ENCODE data around the gene MEX3D.

MEX3D gene

GRCh38 chr19:1585243-1585580 is 17.1 kb upstream of the MEX3D start:
- DNase-seq (ENCODE audit: insufficient read length, low spot score): no peak
- FAIRE-seq: no peak
- TF ChIP-seq POLR2AphosphoS5 (IDR thresholded peaks at IDR 0.05; ENCODE audit: low read depth, low read length) (no peak), POU2F2 (IDR thresholded peaks at IDR 0.05; ENCODE audit: low read depth, low read length) (no peak), PAX5 (IDR thresholded peaks at IDR 0.05; ENCODE audit: insufficient read depth, low read length, severe bottlenecking) (no peak)

GRCh38 chr19:1584500-1585242 is 16.5 kb upstream of the MEX3D start:
- no peak for FAIRE-seq
- DNase-seq (ENCODE audit: insufficient read length, low spot score): no peak
- TF ChIP-seq POLR2AphosphoS5 (IDR thresholded peaks at IDR 0.05; ENCODE audit: low read depth, low read length) (no peak), POLR2A (IDR thresholded peaks at IDR 0.05; ENCODE audit: low read depth, low read length) (no peak), SPI1 (IDR thresholded peaks at IDR 0.05; ENCODE audit: low read depth, low read length) (no peak), PAX5 (IDR thresholded peaks at IDR 0.05; ENCODE audit: insufficient read depth, low read length, severe bottlenecking) (no peak), TAF1 (IDR thresholded peaks at IDR 0.05; ENCODE audit: low read depth, low read length) (no peak), POU2F2 (IDR thresholded peaks at IDR 0.05; ENCODE audit: low read depth, low read length) (no peak)

GRCh38 chr19:1582201-1582600 is 14.1 kb upstream of the MEX3D start:
- TF ChIP-seq POU2F2 (IDR thresholded peaks at IDR 0.05; ENCODE audit: low read depth, low read length): no peak
- TF ChIP-seq POLR2AphosphoS5 (IDR thresholded peaks at IDR 0.05; ENCODE audit: low read depth, low read length): no peak
- no peak for TF ChIP-seq SPI1 (IDR thresholded peaks at IDR 0.05; ENCODE audit: low read depth, low read length)
- no peak for TF ChIP-seq POLR2A (IDR thresholded peaks at IDR 0.05; ENCODE audit: low read depth, low read length)
- no peak for TF ChIP-seq TAF1 (IDR thresholded peaks at IDR 0.05; ENCODE audit: low read depth, low read length)
- no peak for TF ChIP-seq PAX5 (IDR thresholded peaks at IDR 0.05; ENCODE audit: insufficient read depth, low read length, severe bottlenecking)
- FAIRE-seq (no peak), DNase-seq (ENCODE audit: insufficient read length, low spot score) (no peak)

GRCh38 chr19:1580957-1581356 is 12.8 kb upstream of the MEX3D start:
- FAIRE-seq (no peak), DNase-seq (ENCODE audit: insufficient read length, low spot score) (no peak)
- no peak for TF ChIP-seq POLR2A (IDR thresholded peaks at IDR 0.05; ENCODE audit: low read depth, low read length)
- no peak for TF ChIP-seq PAX5 (IDR thresholded peaks at IDR 0.05; ENCODE audit: insufficient read depth, low read length, severe bottlenecking)
- TF ChIP-seq TAF1 (IDR thresholded peaks at IDR 0.05; ENCODE audit: low read depth, low read length): no peak

GRCh38 chr19:1580382-1580781 is 12.3 kb upstream of the MEX3D start:
- no peak for DNase-seq (ENCODE audit: insufficient read length, low spot score)
- no peak for TF ChIP-seq POU2F2 (IDR thresholded peaks at IDR 0.05; ENCODE audit: low read depth, low read length)
- no peak for TF ChIP-seq PAX5 (IDR thresholded peaks at IDR 0.05; ENCODE audit: insufficient read depth, low read length, severe bottlenecking)
- no peak for TF ChIP-seq POLR2AphosphoS5 (IDR thresholded peaks at IDR 0.05; ENCODE audit: low read depth, low read length)
- TF ChIP-seq POLR2A (IDR thresholded peaks at IDR 0.05; ENCODE audit: low read depth, low read length): no peak
- no peak for TF ChIP-seq TAF1 (IDR thresholded peaks at IDR 0.05; ENCODE audit: low read depth, low read length)
- TF ChIP-seq SPI1 (IDR thresholded peaks at IDR 0.05; ENCODE audit: low read depth, low read length): no peak
- FAIRE-seq: no peak

DNA sequence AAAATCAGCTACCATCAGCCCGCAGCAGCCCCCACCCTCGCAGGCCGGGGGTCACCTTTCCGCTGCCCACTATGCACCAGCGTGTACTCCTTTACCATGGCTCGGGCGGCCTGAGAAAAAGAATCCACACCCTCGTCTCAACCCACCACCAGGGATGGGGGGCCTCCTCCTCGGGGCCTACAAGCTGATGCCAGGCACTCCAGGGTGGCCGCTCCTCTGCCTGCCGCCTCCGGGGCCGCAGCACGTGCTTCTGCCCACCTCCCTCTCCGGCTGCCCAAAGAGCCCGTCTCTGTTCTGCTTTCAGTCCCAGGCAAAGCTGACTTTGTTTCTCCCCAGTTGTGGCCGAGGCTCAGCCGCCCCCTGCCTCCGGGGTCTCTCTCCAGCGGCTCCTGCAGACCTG is 11.1 kb upstream of the MEX3D start:
- no peak for FAIRE-seq
- no peak for DNase-seq (ENCODE audit: insufficient read length, low spot score)
- TF ChIP-seq POU2F2 (IDR thresholded peaks at IDR 0.05; ENCODE audit: low read depth, low read length): no peak
- no peak for TF ChIP-seq PAX5 (IDR thresholded peaks at IDR 0.05; ENCODE audit: insufficient read depth, low read length, severe bottlenecking)
- no peak for TF ChIP-seq POLR2A (IDR thresholded peaks at IDR 0.05; ENCODE audit: low read depth, low read length)
- TF ChIP-seq SPI1 (IDR thresholded peaks at IDR 0.05; ENCODE audit: low read depth, low read length): no peak
- TF ChIP-seq TAF1 (IDR thresholded peaks at IDR 0.05; ENCODE audit: low read depth, low read length): no peak
- TF ChIP-seq POLR2AphosphoS5 (IDR thresholded peaks at IDR 0.05; ENCODE audit: low read depth, low read length): no peak

DNA sequence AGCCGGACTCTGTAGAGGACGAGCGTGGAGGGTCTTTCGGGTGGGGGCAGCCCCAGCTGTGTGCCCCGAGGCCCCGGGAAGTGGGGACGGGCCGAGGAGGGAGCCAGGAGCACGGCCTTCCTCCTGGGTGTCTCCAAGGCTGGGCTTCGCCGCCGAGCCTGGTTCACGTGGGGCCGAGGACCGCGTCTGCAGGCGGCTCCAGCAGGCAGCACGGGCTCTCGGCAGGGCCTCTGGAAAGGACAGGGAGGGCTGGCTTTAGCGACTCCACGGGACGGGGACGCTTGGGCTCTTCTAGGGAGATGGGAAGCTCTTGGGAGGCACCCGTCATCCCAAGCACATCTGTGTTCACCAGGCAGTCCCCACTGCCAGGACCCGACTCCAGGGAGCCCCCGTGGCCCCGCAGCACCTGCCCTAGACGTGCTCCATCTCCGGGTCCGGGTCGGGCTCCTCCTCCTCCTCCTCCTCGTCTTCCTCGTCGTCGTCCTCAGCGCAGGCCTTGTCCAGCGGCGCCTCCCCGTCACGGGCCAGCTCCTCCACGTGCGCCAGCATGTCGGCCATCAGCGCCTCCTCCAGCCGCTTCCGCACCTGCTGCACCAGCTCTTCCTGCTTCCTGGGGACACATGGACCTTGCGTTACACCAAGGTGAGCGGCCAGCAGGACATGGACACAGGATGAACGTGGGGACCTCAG is 9.9 kb upstream of the MEX3D start:
- DNase-seq (ENCODE audit: insufficient read length, low spot score) (no peak), FAIRE-seq (no peak)
- no peak for TF ChIP-seq POU2F2 (IDR thresholded peaks at IDR 0.05; ENCODE audit: low read depth, low read length)
- no peak for TF ChIP-seq PAX5 (IDR thresholded peaks at IDR 0.05; ENCODE audit: insufficient read depth, low read length, severe bottlenecking)
- no peak for TF ChIP-seq POLR2AphosphoS5 (IDR thresholded peaks at IDR 0.05; ENCODE audit: low read depth, low read length)
- TF ChIP-seq POLR2A (IDR thresholded peaks at IDR 0.05; ENCODE audit: low read depth, low read length): no peak
- TF ChIP-seq TAF1 (IDR thresholded peaks at IDR 0.05; ENCODE audit: low read depth, low read length): no peak
- no peak for TF ChIP-seq SPI1 (IDR thresholded peaks at IDR 0.05; ENCODE audit: low read depth, low read length)

DNA sequence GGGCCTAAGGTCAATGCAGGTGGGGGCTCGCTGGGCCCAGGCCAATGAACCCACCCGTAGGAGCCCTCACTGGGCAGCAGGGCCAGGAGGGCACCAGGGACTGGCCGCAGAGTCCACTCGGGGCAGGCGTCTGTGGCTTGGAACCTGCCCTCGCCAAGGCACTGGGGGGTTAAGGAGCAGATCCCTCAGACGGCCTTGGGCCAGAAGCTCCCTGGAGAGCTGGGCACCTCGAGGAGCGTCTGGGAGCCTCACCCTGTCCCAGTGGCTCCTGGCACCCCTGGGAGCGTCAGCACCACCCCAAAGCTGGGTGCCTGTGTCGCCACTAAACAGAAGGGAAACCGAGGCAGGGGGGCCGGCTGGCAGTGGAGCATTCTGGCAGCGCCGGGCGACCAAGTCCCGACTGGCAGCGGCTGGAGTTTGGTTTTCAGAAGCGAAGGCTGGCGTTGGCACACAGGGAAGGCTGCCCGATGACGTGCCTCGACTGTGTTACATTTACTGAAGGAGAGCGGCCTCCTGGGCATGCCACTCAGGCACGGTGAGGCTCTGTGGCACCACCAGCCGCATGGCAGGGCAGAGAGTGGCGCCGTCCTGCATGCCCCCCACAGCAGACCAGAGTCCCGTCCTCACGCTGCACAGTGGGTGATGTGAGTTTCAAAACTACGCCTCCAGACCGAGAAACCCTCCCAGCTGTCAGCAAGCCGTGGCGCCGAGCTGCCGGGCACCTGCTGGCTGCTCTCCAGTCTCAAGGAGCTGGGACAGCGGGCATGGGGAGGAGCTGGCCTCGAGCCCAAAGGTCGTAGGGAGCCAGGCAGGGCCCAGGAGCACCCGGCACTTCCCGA is 9.2 kb upstream of the MEX3D start:
- DNase-seq (ENCODE audit: insufficient read length, low spot score) (no peak), FAIRE-seq (no peak)
- TF ChIP-seq POLR2AphosphoS5 (IDR thresholded peaks at IDR 0.05; ENCODE audit: low read depth, low read length): no peak
- no peak for TF ChIP-seq POLR2A (IDR thresholded peaks at IDR 0.05; ENCODE audit: low read depth, low read length)
- TF ChIP-seq POU2F2 (IDR thresholded peaks at IDR 0.05; ENCODE audit: low read depth, low read length): no peak
- TF ChIP-seq SPI1 (IDR thresholded peaks at IDR 0.05; ENCODE audit: low read depth, low read length): no peak
- TF ChIP-seq TAF1 (IDR thresholded peaks at IDR 0.05; ENCODE audit: low read depth, low read length): no peak
- no peak for TF ChIP-seq PAX5 (IDR thresholded peaks at IDR 0.05; ENCODE audit: insufficient read depth, low read length, severe bottlenecking)
